Measurements from ENCODE around the gene CAMKK1.

CAMKK1 gene

DNA sequence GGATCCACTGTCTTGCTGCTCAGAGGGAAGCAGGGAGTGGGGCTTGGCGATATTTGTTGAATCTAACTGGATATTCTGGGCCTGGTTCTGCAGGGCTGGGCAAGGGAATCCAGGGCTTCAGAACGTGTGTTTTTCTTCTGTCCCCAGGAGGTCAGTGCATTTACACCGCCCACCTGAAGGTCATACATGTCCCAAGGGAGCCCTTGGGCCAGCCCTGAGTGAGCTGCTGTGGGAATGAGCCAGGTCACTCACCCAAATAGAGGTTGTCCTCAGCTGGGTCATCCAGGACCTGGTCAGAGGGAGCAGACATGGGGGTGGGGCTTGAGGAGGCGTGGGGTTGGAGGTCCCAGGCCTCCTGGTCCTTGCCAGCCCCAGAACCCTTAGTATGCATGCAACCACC is 10.6 kb downstream of the CAMKK1 start:
- TF ChIP-seq PPARA (CRISPR knock-in tag; IDR thresholded peaks at IDR 0.05; ENCODE audit: borderline replicate concordance) (no peak), ZC3H10 (CRISPR knock-in tag; IDR thresholded peaks at IDR 0.05) (no peak), CSRNP3 (CRISPR knock-in tag; IDR thresholded peaks at IDR 0.05) (no peak), TCF4 (CRISPR knock-in tag; IDR thresholded peaks at IDR 0.05; ENCODE audit: borderline replicate concordance) (no peak), OSR1 (CRISPR knock-in tag; IDR thresholded peaks at IDR 0.05) (no peak)
- ATAC-seq = no peak

DNA sequence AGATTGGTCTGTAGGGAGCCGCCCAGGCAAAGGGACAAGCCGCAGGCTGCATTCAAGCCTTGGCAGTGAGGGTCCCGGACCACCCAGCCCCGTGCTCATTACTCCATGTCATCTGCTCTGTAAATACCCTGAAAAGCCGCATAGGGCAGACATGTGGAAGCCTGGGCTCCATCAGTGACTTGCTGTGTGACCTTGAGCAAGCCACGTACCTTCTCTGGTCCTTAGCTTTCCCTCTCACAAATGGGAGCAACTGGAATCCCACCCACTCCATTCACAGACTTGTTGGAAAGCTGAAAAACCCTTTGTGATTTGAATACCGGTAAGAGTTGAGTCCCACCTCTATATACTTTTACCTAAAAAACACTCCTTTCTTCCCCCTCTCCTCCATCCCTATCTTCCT is 11.9 kb downstream of the CAMKK1 start:
- TF ChIP-seq ZNF8 (CRISPR knock-in tag; IDR thresholded peaks at IDR 0.05) (no peak), CSRNP3 (CRISPR knock-in tag; IDR thresholded peaks at IDR 0.05) (no peak), SNAI2 (CRISPR knock-in tag; IDR thresholded peaks at IDR 0.05) (no peak), ARNTL (CRISPR knock-in tag; IDR thresholded peaks at IDR 0.05; ENCODE audit: borderline replicate concordance, low read depth) (no peak), ISL1 (CRISPR knock-in tag; IDR thresholded peaks at IDR 0.05) (no peak), GLIS3 (CRISPR knock-in tag; IDR thresholded peaks at IDR 0.05) (no peak), ZFP3 (CRISPR knock-in tag; IDR thresholded peaks at IDR 0.05) (no peak), ZC3H10 (CRISPR knock-in tag; IDR thresholded peaks at IDR 0.05) (no peak), TCF4 (CRISPR knock-in tag; IDR thresholded peaks at IDR 0.05; ENCODE audit: borderline replicate concordance) (no peak), OSR1 (CRISPR knock-in tag; IDR thresholded peaks at IDR 0.05) (no peak), CSDC2 (CRISPR knock-in tag; IDR thresholded peaks at IDR 0.05) (no peak)
- no peak for ATAC-seq

- TF ChIP-seq ARNTL (CRISPR knock-in tag; IDR thresholded peaks at IDR 0.05; ENCODE audit: borderline replicate concordance, low read depth) (no peak), CREB5 (CRISPR knock-in tag; IDR thresholded peaks at IDR 0.05; ENCODE audit: low read depth) (no peak), ZFP3 (CRISPR knock-in tag; IDR thresholded peaks at IDR 0.05) (no peak), OSR1 (CRISPR knock-in tag; IDR thresholded peaks at IDR 0.05) (no peak), CSRNP3 (CRISPR knock-in tag; IDR thresholded peaks at IDR 0.05) (no peak), TCF4 (CRISPR knock-in tag; IDR thresholded peaks at IDR 0.05; ENCODE audit: borderline replicate concordance) (no peak), ZNF565 (CRISPR knock-in tag; conservative IDR thresholded peaks at IDR 0.05; ENCODE audit: low read depth) (no peak), BACH2 (CRISPR knock-in tag; IDR thresholded peaks at IDR 0.05; ENCODE audit: borderline replicate concordance) (no peak), SNAI2 (CRISPR knock-in tag; IDR thresholded peaks at IDR 0.05) (no peak), ZFP30 (CRISPR knock-in tag; IDR thresholded peaks at IDR 0.05) (no peak), ZC3H10 (CRISPR knock-in tag; IDR thresholded peaks at IDR 0.05) (no peak), TOX (CRISPR knock-in tag; IDR thresholded peaks at IDR 0.05; ENCODE audit: borderline replicate concordance) (no peak)
- TF ChIP-seq, protein P1, sequence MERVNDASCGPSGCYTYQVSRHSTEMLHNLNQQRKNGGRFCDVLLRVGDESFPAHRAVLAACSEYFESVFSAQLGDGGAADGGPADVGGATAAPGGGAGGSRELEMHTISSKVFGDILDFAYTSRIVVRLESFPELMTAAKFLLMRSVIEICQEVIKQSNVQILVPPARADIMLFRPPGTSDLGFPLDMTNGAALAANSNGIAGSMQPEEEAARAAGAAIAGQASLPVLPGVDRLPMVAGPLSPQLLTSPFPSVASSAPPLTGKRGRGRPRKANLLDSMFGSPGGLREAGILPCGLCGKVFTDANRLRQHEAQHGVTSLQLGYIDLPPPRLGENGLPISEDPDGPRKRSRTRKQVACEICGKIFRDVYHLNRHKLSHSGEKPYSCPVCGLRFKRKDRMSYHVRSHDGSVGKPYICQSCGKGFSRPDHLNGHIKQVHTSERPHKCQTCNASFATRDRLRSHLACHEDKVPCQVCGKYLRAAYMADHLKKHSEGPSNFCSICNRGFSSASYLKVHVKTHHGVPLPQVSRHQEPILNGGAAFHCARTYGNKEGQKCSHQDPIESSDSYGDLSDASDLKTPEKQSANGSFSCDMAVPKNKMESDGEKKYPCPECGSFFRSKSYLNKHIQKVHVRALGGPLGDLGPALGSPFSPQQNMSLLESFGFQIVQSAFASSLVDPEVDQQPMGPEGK (CRISPR knock-in tag; IDR thresholded peaks at IDR 0.05; ENCODE audit: borderline replicate concordance) = no peak
Measured at GRCh38 chr17:3879591-3880417, 13.0 kb downstream of the CAMKK1 start.

GRCh38 chr17:3879186-3879585 is 13.7 kb downstream of the CAMKK1 start:
- TF ChIP-seq CSDC2 (CRISPR knock-in tag; IDR thresholded peaks at IDR 0.05) = no peak
- ATAC-seq = peak; percentile 69

More at GRCh38 chr17:3879591-3880417, 13.0 kb downstream of the CAMKK1 start:
- ATAC-seq = peak; percentile 16; the same call in 2 of the 3 replicates
